Stimulated activated CD8-positive, alpha-beta memory T cell treated with anti-CD3 and anti-CD28 coated beads, Interleukin-7, amount 100 ng/mL, for 4 hours (primary cell): ENCODE data around the gene MIOX.

Source experiments
- DNase-seq, 2 donors: peaks; one replicate each; pipeline ENCODE4 v3.0.0-alpha.2; 2020; ENCODE audit warnings: low read depth in 2 of 2

Gene MIOX

DNA sequence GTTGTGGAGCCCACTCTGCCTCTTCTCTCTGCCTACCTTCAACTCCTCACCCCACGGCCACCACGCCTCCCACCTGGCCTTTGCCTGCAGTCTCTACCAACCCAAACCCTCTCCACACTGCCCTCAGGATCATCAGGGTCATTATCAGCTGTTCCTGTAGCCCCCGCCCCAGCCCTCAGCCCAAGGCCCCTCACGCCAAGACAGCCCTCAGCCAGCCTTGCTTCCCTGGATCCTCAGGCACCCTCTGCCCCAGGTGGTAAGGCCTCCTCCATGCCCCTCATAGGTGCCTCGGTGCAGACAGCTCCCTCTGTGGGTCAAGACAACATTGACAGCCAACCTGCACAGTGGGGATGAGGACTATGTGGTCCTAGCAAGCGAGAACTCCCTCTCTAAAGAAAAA is 13.6 kb upstream of the MIOX start:
- no peak for DNase-seq

DNA sequence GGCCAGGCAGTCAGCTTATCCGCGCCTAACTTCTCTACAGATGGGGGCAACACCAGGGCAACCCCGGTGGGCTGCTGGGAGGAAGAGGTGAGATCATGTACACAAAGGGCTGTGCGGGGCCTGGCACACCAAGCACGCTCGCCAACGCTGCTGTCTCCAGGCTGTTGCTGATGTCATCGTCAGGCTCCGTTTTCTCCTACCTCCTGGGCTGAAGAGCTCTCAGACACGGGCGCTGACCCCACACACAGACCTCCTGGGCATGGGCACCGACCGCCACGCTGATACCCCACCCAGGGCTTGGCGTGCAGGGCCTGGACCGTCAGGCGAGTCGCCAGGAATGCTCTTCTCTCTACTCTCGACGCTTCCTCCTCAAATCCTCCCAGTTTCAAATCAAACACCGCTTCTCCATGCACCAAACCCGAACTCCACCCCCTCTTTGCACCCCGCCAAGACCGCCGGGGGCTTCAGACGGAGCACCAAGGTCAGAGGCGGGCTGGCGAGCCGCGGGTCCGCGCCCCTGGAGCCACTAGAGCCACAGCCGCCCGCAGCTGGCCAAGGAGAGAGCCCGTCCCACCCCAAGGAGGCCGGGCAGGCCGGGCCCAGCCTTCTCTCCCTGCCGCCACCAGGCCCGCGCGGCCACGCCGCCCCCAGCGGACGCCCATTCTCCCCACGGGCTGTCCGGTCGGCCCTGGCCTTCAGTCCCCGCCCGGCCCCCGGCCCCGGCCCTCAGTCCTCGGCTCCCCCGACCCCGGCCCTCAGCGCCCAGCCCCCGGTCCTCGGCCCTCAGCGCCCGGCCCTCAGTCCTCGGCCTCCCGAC is 12.6 kb upstream of the MIOX start:
- peak in 1 of 2 donors; percentile 26 for DNase-seq

DNA sequence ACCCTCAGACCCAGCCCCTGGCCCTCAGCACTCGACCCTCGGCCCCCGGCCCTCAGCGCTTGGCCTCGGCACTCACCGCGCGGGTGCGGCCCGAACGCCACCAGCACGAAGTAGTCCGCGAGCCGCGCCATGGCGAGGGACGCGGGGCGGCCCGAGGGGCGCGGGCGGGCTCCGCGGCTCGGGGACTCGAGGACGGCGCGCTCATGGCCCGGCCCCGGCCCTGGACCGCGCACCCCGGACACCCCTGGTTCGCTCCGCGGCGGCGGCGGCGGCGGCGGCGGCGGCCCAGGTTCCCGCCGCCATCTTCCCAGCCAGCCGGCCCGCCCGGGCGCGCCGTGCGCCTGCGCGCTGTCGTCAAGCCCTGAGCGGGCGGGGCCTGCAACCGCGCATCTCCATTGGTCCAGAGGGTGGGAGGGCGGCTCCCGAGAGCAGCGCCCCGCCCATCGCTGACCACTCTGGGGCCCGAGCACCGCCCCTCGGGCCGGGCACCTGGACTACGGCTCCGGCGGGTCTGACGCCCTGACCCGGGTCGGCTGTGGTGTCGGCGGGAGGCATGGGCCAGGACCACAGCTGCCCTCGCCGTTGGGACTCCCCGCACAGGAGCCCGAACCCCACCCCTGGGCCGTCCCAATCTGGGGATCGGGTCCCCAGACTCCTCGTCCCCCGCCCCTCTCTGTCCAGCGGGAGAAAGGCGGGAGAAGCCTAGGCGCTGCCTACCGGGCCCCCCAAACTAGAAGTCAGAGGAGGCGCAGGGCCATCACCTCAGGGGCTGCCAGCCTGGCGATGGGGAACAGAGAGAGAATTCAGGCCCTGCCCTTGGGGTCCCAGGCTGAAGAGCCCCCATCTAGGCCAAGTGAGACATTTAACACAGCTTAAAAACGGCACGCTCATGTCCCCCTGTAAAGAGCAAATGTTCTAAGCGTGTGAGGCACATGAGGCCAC is 11.7 kb upstream of the MIOX start, which contains the start of gene SBF1:
SBF1 (minus strand) TSS at position 326 of the 942 bp plus-strand sequence; CDS start at position 131, 195 bp downstream.
- peak; percentile 70 to 83 for DNase-seq

DNA sequence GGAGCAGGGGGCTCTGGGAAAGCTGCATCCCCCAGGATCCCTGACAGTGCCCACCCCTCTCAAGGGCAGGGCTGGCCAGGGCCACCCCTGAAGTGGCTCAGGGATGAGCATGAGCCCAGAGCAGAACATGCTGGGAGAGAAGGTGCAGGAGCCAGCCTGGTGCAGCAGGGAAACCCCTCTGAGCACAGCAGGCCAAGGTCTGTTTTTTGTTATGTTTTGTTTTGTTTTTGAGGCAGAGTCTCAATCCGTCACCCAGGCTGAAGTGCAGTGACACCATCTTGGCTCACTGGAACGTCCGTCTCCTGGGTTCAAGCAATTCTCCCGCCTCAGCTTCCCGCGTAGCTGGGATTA is 11.0 kb upstream of the MIOX start:
- DNase-seq, result no peak

DNA sequence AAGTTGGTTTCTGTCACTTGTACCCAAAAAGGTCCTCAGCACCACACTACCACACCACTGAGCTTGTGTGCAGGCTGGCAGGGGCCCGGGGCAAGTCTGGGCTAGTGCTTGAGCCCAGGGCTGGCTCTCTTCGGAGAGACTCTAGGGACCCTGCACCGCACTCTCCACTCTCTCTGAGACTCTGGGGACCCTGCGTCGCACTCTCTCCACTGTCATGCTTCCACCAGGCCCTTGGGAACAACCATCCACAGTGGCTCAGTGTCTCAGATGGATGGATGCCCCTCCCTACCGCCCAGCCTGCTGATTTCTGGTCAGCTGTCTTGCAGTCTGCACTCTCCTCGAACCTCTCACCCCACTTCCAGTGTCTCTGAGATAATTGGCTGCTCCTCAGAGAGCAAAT is 9.8 kb upstream of the MIOX start:
- DNase-seq, result no peak

DNA sequence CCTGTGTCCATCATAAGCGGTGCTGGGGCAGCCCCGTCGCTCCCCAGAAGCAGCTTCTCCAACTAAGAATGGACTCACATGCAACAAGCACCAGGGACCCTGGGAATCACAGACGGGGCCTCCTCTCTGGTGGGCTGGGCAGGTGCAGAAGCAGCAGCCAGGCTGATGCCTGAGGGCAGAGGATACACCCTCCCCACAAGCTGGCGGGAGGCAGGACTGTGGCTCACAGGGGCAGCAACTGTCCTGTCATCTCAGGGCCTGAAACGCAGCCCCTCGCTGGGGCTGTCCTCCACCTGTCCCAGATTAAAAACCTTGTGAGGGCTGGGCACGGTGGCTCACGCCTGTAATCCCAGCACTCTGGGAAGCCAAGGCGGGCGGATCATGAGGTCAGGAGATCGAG is 8.7 kb upstream of the MIOX start:
- DNase-seq, result no peak

DNA sequence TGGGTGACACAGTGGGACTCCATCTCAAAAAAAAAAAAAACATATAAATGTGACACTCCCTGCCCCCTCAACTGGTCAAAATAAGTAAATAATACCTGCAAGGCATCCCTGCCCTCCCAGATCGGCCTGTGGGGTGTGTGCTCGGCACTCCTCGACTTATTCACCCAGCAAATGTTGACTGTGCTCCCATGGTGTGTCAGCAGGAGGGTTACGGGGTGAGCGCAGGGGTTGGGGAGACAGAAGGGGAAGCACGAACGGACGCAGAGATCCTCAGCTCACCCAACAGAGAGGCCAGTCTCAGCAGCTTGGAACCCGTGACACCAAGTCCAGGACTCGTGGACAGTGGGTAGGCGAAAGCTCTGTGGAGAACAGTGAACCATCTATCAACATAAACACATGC is 6.9 kb upstream of the MIOX start:
- DNase-seq, result no peak

DNA sequence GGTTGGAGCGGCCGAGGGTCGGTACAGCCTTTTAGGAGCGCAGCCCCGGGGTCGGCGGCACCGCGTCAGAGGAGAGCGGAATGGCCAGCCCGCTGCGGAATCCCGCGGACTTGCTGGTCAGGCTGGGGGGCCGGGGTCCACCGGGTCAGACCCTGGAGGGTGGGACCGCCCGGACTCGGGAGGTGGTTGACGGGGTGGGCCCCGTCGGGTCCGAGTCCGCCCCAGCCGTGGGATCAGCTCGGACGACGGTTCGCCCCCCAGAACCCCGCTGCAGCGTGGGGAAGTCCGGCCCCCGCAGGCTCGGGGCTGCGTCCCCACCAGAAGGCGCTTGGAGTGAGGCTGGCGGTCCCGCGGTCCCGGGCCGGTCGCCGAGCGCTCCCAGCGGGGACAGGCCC is 5.6 kb upstream of the MIOX start:
- no peak for DNase-seq

DNA sequence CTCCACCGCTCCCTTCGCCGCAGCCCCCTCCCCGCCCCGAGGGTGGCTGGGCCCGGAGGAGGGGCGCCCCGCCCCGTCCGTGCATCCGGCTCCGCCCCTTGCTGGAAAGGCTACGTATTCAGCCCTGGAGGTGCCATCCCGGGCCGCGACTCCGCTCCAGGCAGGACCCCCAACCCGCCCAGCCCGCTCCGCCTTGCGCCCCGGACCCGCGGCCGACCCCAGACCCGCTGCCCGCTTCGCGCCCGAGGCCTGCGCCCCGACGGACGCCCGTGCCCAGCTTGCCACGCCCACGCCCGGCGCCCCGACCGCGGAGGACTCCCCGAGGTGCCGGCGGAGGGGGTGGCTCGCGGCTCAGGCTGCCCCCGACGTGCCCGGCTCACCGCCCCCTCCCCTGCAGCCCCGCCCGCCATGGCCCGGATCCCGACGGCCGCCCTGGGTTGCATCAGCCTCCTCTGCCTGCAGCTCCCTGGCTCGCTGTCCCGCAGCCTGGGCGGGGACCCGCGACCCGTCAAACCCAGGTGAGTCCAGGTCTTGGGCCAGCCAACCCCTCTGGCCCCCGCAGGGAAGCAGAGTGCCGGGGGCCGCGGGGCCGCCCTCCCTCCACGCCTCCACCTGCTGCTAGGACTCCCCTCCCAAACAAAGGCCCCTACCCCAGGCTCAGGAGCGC is 5.1 kb upstream of the MIOX start, which contains the start of gene ADM2:
ADM2 (plus strand) TSS at position 104 of the 667 bp plus-strand sequence; CDS start at position 409, 305 bp downstream.
- peak in 1 of 2 donors; percentile 52 for DNase-seq

DNA sequence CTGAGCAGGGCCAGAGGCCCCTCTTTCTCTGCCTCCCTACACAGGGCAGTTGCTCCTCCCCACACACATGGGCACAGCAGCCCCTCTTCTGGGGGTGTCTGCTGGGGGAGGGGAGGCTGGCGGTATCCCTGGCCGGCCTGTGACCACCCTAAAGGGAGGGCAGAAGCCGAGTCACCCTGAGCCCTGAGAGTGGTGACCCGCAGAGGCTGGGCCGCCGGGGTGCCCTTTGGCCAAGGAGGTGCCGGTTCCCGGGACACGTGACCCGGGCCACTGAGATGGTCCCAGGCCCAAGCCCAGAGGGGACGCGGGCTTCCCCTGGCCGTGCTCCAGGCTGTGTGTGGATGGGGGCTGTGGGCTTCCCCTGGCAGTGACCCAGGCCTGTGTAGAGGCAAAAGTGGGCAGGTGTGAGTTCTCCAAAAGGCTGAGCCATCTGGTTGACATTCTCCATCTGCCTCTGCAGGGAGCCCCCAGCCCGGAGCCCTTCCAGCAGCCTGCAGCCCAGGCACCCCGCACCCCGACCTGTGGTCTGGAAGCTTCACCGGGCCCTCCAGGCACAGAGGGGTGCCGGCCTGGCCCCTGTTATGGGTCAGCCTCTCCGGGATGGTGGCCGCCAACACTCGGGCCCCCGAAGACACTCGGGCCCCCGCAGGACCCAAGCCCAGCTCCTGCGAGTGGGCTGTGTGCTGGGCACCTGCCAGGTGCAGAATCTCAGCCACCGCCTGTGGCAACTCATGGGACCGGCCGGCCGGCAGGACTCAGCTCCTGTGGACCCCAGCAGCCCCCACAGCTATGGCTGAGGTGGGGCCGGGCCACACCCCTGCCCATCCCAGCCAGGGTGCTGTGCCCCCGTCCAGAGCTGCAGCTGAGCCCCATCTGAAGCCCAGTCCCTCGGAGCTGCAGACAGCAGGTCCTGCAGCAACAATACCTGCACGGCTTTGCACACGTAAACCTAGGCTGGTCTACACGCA is 4.3 kb upstream of the MIOX start:
- DNase-seq, result no peak

DNA sequence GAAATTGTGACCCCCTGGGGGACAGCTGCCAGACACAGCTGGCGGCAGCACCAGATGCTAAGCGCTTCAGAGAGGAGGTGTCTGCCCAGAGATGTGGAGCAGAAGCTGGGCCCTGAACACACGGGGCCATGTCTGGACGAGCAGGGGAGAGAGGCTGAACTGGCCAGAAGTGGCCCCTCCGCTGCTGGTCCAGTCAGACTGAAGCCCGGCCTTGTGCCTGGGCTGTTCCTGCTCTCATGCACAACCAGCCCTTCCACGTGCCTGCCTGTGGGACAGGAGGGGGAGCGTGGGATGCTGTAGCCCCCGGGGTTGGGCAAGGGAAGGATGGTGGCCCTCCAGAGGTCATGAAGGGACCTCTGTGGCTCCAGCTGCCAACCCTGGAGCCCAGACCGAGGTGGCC is 3.6 kb upstream of the MIOX start:
- DNase-seq, result no peak

DNA sequence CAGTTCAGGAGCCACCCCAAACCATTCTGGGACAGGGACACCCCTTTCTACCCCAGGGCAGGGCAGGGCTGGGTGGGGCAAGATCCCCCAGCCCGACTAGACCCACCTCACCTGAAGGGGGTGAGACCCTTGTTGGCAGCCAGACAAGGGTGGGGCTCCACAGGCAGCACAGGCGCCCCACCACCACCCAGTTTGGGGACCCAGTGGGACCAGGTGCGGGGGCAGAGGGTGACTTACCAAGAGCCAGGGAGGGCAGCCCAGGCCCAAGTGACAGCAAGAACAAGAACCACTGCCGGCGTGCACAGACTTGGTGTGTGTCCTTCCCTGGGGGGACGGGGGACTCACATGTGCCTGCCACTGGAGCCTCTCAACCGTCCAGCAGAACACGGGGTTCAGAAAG is 3.1 kb upstream of the MIOX start:
- DNase-seq, result no peak

DNA sequence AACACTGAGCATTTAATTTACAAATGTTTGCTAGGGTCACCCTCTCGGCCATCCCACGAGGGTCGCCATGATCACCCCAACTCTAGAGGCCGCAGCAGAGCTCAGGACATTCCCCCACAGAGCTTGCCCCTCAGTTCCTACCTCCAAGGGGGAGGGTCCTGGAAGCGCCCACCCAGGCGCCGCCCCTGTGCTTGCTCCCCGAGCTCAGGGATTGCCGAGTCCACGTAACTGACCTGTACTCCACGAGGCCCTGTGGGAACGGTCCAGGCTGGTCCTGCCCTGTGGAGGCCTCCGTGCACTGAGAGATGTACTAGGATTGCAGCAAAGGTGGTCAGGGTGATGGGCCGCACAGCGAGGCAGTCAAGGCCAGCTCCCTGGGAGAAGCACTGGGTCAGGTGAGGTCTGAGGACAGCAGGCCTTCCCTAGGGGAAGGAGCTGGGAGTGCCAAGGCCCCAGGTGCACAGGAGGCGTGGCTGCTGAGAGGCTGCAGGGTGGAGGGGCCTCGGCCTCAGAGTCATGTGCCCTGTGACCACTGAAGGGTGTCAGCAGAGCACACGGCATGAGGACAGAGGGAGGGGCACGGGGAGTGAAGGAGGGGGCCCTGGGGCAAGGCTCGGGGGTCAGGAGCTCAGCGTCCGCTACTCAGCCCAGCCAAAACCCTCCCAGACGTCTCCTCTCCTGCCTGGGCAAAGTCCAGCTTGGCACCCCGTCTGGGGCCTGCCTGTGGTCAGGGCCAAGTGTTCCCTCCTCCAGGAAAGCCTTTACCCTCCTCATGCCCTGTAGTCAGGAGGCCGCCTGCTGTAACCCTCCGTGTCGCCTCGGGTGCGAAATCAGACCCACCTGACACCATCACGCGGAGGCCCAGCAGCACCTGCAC is 2.4 kb upstream of the MIOX start:
- DNase-seq, result no peak

DNA sequence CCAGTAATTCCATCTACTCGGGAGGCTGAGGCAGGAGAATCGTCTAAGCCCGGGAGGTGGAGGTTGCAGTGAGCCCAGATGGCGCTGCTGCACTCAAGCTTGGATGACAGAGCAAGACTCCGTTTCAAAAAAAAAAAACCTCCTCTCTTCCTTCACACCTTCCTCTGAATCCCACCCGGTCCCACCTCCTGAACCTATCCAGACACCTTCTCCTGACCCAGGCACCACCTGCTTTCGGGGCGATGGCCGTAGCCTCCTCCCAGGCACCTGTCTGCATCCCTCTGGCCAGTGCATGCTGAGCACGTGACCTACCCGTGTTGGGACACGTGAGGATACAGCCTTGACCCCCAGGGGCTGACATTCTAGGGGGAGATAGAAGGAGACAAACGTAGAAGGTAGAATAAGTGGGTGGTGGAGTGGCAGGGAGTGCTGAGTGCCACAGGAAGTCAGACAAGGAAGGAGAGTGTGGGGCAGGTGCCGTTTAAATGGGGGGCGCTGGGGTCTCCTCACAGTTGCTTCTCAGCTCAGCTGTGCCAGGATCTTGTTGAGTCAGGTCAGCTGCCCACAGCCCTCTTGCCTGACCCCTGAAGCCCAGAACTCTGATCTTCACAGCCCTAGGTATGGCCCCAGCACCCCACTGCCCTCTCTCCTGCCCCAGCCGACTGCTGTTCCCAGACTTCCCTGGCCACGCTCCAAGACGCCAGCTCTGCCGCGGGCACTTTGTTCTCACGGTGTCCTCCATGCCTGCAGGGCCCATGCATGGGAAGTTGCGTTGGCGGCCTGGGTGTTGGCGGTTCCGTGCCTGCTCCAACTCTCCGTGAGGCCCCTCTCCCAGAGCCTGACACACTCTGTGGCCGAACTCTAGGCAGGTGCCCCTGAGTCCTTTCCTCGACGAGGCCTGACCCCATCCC is 1.2 kb upstream of the MIOX start:
- DNase-seq, result no peak

DNA sequence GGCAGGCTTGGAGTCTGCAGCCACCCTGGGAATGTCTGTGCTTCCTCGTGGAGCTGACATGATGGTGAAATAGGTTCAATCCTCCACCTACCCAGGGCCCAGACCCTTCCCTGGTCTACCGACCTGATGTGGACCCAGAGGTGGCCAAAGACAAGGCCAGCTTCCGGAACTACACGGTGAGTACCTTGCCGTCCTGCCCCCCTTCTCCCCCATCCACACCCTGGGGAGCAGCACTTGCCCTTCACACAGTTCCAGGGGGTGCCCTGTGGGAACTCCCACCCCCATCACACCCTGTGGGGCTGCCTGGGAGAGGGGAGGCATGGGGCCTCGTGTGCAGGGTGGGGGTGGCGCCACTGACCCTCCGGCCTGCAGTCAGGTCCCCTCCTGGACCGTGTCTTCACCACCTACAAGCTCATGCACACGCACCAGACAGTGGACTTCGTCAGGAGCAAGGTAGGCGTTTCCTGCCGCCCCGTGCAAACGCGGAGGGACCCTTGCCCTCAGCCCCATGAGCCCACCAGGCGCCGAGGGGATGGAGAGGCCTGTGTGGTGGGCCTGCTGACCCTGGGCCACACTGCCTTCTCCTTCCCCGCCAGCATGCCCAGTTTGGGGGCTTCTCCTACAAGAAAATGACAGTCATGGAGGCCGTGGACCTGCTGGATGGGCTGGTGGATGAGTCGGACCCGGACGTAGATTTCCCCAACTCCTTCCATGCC is 789 bp downstream of the MIOX start:
- DNase-seq, result no peak

DNA sequence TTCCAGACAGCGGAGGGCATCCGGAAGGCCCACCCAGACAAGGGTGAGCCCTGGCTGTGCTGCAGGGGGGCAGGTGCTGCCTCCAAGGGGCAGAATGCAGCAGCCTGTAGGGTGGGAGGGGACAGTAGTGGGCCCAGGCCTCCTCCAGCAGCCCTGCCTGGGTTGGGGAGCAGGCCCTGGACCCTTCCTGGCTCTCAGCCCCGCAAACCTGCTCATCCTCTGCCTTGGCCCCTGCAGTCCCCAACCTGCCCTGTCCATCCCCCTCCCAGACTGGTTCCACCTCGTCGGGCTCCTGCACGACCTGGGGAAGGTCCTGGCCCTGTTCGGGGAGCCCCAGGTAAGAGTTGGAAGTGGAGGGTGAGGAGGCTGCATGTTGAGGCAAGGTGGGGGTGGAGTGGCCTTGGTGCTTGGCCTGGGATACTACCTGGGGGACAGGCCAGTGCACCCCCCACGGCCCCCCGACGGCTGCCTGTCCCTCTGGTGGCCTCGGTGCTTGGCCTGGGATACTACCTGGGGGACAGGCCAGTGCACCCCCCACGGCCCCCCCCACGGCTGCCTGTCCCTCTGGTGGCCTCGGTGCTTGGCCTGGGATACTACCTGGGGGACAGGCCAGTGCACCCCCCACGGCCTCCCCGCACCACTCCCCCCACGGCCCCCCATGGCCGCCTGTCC is 1.5 kb downstream of the MIOX start:
- no peak for DNase-seq

DNA sequence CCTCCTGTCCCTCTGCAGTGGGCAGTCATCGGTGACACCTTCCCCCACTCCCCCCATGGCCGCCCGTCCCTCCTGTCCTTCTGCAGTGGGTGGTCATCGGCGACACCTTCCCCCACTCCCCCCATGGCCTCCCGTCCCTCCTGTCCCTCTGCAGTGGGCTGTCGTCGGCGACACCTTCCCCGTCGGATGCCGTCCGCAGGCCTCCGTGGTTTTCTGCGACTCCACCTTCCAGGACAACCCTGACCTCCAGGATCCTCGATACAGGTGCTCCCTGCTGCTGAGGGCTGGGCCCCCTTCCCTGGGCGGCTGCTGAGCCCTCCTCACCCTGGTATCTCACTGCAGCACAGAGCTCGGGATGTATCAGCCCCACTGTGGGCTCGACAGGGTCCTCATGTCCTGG is 2.2 kb downstream of the MIOX start:
- DNase-seq, result no peak
